Hepatocyte (in vitro differentiated cells): Measurements from ENCODE around the gene CTSD. TPM values are rescaled to one million over a fixed set of nuclear protein-coding genes. Genes with fewer than 3 reads are reported as not detected.

Experiments used
- DNase-seq: peaks from one replicate; pipeline ENCODE4 v3.0.0-alpha.2; 2016; ENCODE audit warnings: low spot score
- H2AFZ ChIP-seq: fragments of 200-600 bp; sonication (generic); 2 replicates; pipeline ENCODE4 v1.6.0; 2016; ENCODE audit warnings: antibody characterized with exemption, mild to moderate bottlenecking
- H3K27ac ChIP-seq: fragments of 200-600 bp; sonication (generic); 2 replicates; pipeline ENCODE4 v1.5.1; 2016; ENCODE audit warnings: mild to moderate bottlenecking
- H3K27me3 ChIP-seq: fragments of 200-600 bp; sonication (generic); 2 replicates; pipeline ENCODE4 v1.6.1; 2016
- H3K36me3 ChIP-seq: fragments of 200-600 bp; sonication (generic); replicated peaks from 2 replicates; pipeline ENCODE4 v1.5.1; 2016; ENCODE audit warnings: low read depth; ENCODE audit not compliant: insufficient read depth
- H3K4me1 ChIP-seq: fragments of 200-600 bp; sonication (generic); 2 replicates; pipeline ENCODE4 v1.5.1; 2016; ENCODE audit warnings: mild to moderate bottlenecking, moderate library complexity; ENCODE audit not compliant: insufficient read depth
- H3K4me2 ChIP-seq: fragments of 200-600 bp; sonication (generic); 2 replicates; pipeline ENCODE4 v1.6.0; 2016
- H3K4me3 ChIP-seq: fragments of 200-600 bp; sonication (generic); 2 replicates; pipeline ENCODE4 v1.5.1; 2016; ENCODE audit warnings: mild to moderate bottlenecking
- H3K79me2 ChIP-seq: fragments of 200-600 bp; sonication (generic); 2 replicates; pipeline ENCODE4 v1.6.0; 2017; ENCODE audit warnings: mild to moderate bottlenecking
- H3K9me2 ChIP-seq: fragments of 200-600 bp; sonication (generic); replicated peaks from 2 replicates; pipeline ENCODE4 v1.6.0; 2017; ENCODE audit warnings: mild to moderate bottlenecking; ENCODE audit not compliant: insufficient read depth
- H3K9me3 ChIP-seq: fragments of 200-600 bp; sonication (generic); 2 replicates; pipeline ENCODE4 v1.5.1; 2016; ENCODE audit warnings: low read depth, mild to moderate bottlenecking
- H4K20me1 ChIP-seq: fragments of 200-600 bp; sonication (generic); 2 replicates; pipeline ENCODE4 v1.6.0; 2016; ENCODE audit warnings: mild to moderate bottlenecking; ENCODE audit not compliant: insufficient read depth, poor library complexity, severe bottlenecking
- CTCF ChIP-seq: fragments of 200-600 bp; sonication (generic); IDR thresholded peaks from 2 replicates; pipeline ENCODE4 v1.5.1; 2016; ENCODE audit warnings: antibody characterized with exemption, mild to moderate bottlenecking; ENCODE audit not compliant: poor library complexity
- EZH2 ChIP-seq: fragments of 200-600 bp; sonication (generic); IDR thresholded peaks from 2 replicates; pipeline ENCODE4 v1.6.1; 2016; ENCODE audit warnings: antibody characterized with exemption, mild to moderate bottlenecking, borderline replicate concordance
- EZH2phosphoT487 ChIP-seq: fragments of 200-600 bp; sonication (generic); IDR thresholded peaks from one replicate; pipeline ENCODE4 v1.6.1; 2018; ENCODE audit warnings: antibody characterized with exemption, mild to moderate bottlenecking, low read depth, moderate library complexity; ENCODE audit not compliant: unreplicated experiment, severe bottlenecking
- WGBS: methylation state at CpG from one replicate; pipeline ENCODE4 v1.1.6; 2016; ENCODE audit warnings: low lambda C conversion rate; ENCODE audit errors: missing lambda C conversion rate; 5-methylcytosine and 5-hydroxymethylcytosine counted together
- polyA plus RNA-seq: library from polyadenylated mRNA; unstranded; fragments of >200 nt; fragmentation: Nextera tagmentation; extraction: Ambion mirVana; gene quantifications from 2 replicates; pipeline ENCODE4 v1.2.1, GENCODE V29; 2016
- total RNA-seq: library from RNA; depleted of rRNA; stranded (reverse); fragments of >200 nt; gene quantifications from 2 replicates; pipeline ENCODE4 v1.2.3, GENCODE V29; 2014

The CTSD gene
- total and polyA plus RNA-seq, 2 experiments from 2014 or later, result 562 to 1,283 TPM

GRCh38 chr11:1778141-1778911 is 14.6 kb upstream of the CTSD start:
- no peaks in the 10 kb centered on the region for H3K27me3 ChIP-seq
- no peak for DNase-seq
- H3K9me3 ChIP-seq, result no peaks in the 10 kb centered on the region
- no peak overlapping the region for H2AFZ ChIP-seq
- H3K9me2 ChIP-seq, result no peaks in the 10 kb centered on the region
- no peaks in the 10 kb centered on the region for H3K36me3 ChIP-seq
- no peak overlapping the region for H3K27ac ChIP-seq
- TF ChIP-seq EZH2phosphoT487 (no peak), CTCF (no peak), EZH2 (no peak)
- no peak overlapping the region for H3K4me3 ChIP-seq
- WGBS, result 84% methylated on average over 14 of the region's 14 CpGs
- no peaks in the 10 kb centered on the region for H4K20me1 ChIP-seq
- H3K79me2 ChIP-seq, result no peaks in the 10 kb centered on the region
- H3K4me2 ChIP-seq, result no peak overlapping the region
- no peaks in the 10 kb centered on the region for H3K4me1 ChIP-seq

DNA sequence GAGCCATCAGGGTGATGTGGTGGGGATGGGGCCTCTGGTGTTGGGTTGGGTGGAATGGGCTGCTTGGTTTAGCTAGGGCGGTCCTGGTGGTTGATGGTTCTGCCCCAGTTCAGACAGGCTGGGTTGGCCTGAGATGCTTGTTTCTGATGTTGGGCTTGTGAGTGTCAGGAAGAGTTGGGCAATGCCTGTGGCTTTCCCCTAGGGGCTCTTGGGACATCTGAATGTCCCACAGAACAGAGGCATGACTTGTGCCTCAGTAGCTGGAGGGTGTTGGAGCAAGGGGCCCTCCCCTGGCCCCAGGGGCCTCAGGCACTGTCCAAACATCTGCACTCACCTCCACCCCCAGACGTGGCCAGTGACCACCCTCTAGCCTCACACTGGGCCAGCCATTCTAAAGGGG is 14.0 kb upstream of the CTSD start:
- no peaks in the 10 kb centered on the region for H3K27me3 ChIP-seq
- H3K4me1 ChIP-seq, result peaks cover 2% of the 10 kb centered on the region
- TF ChIP-seq CTCF, result no peak
- no peak for TF ChIP-seq EZH2
- no peak for TF ChIP-seq EZH2phosphoT487
- no peak overlapping the region for H3K27ac ChIP-seq
- no peaks in the 10 kb centered on the region for H3K79me2 ChIP-seq
- H3K9me3 ChIP-seq, result no peaks in the 10 kb centered on the region
- no peak overlapping the region for H2AFZ ChIP-seq
- no peaks in the 10 kb centered on the region for H3K36me3 ChIP-seq
- H3K4me3 ChIP-seq, result no peak overlapping the region
- H3K9me2 ChIP-seq, result no peaks in the 10 kb centered on the region
- WGBS, result 93% methylated on average over 2 of the region's 2 CpGs
- no peak overlapping the region for H3K4me2 ChIP-seq
- DNase-seq, result no peak
- H4K20me1 ChIP-seq, result no peaks in the 10 kb centered on the region

DNA sequence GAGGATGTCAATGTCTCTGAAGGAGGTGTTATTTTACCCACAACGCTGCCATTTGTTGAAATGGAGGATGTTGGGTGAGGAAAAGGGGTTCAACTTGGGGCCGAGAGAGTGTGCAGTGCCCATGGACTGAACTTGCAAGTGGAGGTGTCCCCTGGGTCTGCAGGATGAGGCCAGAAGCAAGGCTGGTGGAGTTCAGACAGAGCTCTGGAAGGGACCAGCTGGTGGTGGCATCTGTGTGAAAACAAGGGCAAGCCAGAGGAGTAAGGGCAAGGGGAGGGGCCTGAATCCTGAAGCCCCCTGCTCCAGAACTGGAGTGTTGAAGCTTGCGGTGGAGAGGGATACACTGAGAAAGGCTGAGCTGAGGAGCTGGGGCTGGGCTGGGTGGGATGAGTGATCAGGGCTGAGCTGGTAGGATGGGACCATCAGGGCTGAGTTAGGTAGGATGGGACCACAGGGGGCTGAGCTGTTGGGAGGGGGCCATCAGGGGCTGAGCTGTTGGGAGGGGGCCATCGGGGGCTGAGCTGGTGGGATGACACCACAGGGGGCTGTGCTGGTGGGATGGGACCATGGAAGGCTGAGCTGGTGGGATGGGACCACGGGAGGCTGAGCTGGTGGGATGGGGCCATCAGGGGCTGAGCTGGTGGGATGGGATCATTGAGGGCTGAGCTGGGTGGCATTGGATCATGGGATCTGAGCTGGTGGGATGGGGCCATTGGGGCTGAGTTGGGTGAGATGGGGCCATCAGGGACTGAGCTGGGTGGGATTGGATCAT is 13.4 kb upstream of the CTSD start:
- H3K4me2 ChIP-seq, result no peak overlapping the region
- no peak overlapping the region for H3K27ac ChIP-seq
- no peaks in the 10 kb centered on the region for H4K20me1 ChIP-seq
- no peaks in the 10 kb centered on the region for H3K9me2 ChIP-seq
- H3K9me3 ChIP-seq, result no peaks in the 10 kb centered on the region
- no peaks in the 10 kb centered on the region for H3K36me3 ChIP-seq
- H3K27me3 ChIP-seq, result no peaks in the 10 kb centered on the region
- H3K79me2 ChIP-seq, result no peaks in the 10 kb centered on the region
- DNase-seq, result no peak
- no peak for TF ChIP-seq EZH2
- TF ChIP-seq EZH2phosphoT487, result no peak
- no peak for TF ChIP-seq CTCF
- WGBS, result 93% methylated on average over 4 of the region's 5 CpGs
- H3K4me3 ChIP-seq, result no peak overlapping the region
- H3K4me1 ChIP-seq, result peaks cover 5% of the 10 kb centered on the region
- no peak overlapping the region for H2AFZ ChIP-seq
